C1 segment of cervical spinal cord (tissue), 14 donors: ENCODE measurements around the gene HMOX1.
"Not testable (repeated sequence)": the region's sequence is repeated elsewhere in the genome, so short reads cannot be mapped to it uniquely, and the experiment has no call there.

ENCODE experiments used
- DNase-seq, 14 donors: peaks; one replicate each; lab custom pipeline; 2025; lab: John Stamatoyannopoulos, UW

Gene HMOX1

DNA sequence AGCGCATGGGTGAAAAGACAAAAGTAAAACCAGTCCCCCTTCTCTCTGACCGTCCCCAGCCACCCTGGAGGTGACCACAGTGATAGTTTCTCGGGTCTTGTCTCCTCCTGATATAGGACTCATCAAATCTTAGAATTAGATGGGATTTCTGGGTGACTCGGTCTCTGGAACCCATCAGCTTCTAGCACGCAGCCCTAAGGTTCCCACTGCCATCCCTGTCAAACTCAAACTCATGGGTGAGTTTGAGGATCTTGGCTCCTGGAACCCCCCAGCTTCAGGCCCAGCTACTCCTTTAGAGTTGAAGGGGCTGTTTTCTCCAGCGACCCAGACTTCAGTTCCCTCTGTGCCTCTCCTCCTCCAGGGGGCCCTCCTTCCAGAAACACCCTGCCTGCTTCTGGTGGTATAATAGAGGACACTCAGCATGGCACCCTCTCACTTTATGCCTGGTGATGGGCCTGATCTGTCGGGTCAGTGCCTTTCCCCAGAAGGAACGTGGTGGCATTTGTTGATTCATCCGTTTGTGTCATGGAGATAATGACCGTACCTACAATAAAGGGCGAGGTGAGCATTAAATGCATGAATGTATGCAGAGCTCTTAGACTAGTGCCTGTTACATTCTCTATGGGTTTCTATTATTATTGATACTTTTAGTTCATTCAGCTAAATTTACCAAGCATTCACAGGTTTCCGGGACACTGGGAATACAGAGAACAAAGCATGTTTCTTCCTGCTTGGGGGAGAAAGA lies 50.8 kb downstream of the HMOX1 start:
- DNase-seq: no peak

DNA sequence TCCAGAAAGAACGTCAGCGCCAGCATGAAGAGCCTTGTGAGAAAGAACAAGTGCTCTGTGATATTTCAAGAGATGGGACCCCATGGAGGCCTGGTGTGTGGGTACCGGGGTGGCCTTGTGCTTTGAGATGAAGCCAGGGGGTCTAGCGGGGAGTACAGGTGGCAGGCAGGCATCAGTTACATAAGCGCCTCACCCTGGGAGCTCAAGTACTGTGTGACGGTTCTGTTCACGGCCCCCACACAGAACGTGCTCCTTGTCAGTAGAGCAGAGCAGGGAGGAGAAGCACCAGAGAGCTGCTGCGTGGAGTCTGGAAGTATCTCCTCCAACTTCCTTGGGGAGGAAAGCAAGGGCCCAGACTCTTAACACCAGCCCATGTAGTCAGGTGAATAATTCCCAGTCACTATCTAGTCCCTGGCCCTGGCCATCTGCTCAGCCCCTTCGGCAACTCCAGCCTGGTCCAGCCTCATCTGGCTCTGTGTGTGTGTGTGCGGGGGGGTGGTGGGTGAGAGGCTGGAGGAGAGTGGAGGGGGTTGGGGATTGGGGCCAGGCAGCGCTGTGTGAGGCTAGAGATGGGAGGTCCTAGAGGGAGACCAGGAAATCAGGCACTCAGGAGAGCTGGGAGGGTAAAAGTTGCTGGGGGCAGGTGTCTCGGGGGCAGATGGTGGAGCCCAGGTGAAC lies 51.5 kb downstream of the HMOX1 start:
- DNase-seq: peak in 1 of 14 donors; percentile 25

DNA sequence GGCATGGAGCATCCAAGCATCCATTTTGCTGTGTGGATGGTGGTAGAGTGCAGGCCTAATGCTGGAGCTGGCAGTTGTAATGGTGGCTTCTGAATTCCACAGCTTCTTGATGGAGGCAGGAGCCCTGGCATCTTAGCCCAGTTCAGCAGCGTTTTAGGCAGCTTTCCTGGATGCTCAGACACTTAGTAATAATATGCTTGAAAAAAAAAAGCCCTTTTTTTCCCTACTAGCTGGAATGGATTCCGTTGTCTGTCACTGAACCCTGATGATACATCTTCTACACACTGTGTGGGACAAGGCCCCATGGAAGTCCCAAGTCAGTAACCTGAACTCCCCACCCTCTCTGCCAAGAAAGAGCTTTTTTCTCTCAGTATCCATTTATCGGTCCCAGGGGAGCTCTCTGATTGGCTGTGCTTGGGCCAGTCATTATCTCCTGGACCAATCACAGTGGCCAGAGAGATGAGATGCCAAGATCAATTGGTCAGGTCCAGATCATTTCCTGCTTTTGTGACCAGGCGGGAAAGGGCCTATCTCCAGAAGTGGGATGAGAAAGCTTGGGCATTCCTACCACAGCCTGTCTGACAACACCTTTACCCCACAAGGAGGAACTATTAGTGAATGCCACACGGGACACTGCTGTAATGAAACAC lies 53.3 kb downstream of the HMOX1 start:
- DNase-seq: no peak

DNA sequence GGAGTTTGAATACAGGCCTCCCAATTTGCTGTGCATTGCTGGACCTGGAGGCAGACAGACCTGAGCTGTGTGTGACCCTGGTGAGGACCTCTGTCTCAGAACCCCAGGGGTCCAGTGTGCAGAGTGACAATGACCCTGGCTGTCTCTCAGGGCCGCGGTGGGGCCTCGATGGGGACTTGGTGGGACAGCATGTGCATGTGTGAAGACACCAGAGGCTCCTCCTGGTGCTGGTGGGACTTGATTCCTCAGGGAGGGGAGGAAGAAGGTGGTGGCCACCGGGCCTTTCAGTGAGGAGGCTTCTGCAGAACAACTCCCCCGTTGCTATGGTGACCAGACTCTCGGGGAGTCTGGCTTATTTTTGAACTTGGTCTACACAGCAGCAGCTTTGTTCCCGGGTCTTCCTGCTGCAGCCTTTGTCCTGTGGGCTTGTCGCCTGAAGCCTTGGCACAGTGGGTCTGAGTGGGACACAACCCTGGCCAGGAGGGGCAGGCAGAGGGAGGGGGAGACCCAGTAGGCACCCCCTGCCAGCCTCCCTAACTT lies 54.4 kb downstream of the HMOX1 start:
- no peak for DNase-seq

DNA sequence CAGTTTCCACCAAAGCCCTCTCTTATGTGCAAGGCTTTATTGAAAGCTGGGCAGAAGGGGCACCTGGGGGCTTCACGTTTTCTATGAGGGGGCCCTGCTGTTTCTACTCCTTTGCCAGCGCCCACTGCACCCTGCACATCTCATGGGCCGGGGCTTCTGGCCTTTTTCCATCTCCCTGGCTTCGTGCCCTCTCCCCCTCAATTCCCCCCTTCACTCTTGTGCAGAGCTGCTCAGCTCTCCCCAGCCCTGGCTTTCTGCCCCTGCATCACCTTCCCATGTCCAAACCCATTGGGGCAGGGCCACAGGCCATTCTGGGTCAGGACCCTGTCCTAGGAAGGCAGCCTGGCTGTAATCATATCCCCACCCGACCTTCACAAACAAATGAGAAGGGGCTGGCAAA lies 55.5 kb downstream of the HMOX1 start:
- DNase-seq: no peak

DNA sequence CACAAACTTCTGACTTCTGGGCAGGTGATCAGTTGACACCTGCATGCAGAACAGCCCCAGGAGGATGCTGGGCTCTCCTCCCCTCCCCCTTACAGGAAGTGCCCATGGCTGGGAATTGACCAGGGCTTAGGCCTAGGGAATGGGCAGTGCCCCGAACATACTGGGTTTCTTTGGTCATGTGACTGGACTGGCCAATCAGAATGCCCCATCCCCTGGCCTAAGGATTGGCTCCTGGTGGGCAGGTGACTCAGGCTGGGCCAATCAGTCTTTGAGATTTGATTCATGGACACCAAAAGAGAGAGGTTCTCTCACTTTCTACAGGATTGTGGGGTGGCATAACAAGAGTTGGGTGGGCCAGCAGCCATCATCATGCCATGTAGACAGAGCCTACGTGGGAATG lies 56.2 kb downstream of the HMOX1 start:
- DNase-seq: no peak

DNA sequence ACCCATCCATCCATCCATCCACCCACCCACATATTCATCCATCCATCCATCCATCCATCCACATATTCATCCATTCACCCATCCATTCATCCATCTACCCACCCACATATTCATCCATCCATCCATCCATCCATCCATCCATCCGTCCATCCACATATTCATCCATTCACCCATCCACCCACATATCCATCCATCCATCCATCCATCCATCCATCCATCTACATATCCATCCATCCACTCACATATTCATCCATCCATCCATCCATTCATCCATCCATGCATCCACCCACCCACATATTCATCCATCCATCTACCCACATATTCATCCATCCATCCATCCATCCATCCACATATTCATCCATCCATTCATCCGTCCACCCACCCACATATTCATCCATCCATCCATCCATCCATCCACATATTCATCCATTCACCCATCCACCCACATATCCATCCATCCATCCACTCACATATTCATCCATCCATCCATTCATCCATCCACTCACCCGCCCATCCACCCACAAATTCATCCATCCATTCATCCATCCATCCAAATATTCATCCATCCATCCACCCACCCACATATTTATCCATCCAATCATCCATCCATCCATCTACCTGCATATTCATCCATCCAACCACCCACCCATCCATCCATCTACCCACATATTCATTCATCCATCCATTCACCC lies 57.9 kb downstream of the HMOX1 start:
- not testable (repeated sequence) for DNase-seq

DNA sequence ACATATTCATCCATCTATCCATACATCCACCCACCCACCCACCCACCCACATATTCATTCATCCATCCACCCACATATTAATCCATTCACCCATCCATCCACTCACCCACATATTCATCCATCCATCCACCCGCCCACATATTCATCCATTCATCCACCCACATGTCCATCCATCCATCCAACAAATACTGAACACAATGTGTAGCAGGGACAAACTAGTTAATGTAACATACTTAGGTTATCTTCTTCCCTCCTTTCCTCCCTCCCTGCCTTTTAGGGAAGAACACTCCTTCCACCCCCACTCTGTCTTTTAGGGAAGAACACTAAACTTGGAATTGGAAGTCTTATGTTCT lies 58.4 kb downstream of the HMOX1 start:
- no peak for DNase-seq

DNA sequence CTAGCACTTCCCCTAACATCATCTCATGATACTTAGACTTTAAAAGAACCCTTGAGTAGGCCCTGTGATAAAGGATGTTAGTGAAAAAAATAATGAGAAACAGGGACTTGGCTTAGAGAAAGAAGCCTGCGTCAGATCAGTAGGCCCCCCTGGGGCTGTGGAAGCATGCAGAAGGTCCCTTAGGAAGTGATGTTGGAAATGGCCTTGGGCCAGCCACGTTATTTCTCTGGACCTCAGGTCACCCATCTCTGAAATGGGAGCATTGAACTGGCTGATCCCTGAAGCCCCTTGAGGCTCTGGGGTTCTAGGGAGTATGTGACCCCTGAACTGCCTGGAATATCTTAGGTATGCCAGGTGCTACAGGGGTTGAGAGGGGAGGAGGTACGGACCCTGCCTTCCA lies 59.2 kb downstream of the HMOX1 start:
- DNase-seq: no peak

DNA sequence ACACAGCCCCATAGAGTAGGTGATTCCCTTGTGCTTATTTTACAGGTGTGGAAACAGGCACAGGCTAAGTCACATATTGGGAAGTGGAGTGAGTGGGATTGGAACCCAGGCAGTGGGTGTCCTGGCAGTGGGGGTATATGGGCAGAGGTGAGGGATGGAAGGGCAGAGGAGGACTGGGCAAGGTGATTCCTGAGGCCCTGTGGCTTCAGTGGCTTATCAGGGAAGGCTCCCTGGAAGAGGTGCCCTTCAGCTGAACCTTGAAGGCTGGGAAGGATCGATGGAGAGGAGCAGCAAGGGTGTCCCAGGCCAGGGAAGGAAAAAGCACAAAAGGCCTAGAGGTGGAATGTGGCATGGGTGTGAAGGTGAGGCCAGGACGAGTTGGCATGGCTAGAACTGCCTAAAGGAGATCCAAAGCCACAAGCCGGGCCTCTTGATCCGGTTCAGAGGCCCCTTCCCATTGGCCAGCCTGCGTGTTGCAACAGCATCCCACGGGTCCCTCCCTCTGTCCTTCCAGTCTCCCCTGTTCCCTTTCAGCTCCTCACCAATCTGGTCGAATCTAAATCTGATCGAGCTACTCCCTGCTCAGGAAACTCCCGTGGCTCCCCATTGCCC lies 60.7 kb downstream of the HMOX1 start:
- DNase-seq: no peak

DNA sequence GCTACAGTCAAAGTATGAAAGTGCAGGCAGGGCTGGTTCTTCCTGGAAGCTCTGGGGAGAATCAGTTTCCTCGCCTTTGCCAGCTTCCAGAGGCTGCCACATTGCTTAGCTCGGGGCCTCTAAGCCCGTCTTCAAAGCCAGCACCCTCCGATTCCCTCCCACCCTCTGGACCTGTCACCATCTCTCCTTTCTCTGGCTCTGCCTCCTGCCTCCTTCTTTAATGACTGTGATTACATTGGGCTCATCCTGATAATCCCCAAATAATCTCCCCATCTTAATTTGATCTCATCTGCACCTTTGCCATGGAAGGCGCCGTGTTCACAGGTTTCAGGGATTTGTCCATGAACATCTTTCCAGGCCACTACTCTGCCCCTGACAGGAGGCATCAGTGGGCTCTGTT lies 61.6 kb downstream of the HMOX1 start:
- no peak for DNase-seq

DNA sequence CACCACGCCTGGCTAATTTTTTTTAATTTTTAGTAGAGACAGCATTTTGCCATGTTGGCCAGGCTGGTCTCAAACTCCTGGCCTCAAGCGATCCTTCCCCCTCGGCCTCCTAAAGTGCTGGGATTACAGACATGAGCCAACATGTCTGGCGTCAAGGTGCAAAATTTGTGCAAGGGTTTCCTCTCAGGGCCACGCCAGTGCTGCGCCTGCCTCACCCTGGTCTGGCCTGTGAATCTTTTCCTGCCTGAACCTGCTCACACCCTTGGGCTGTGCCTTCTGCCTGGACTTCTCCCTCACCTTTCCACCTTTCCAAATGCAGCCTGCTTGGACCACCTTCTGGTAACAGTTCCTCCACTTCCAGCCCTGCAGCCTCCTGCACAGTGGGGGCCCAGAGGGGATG lies 62.4 kb downstream of the HMOX1 start:
- DNase-seq: no peak
